ENCODE data around the gene UGT2B10.
"Not testable (repeated sequence)": the region's sequence is repeated elsewhere in the genome, so short reads cannot be mapped to it uniquely, and the experiment has no call there.

GRCh38 chr4:68815617-68816409 lies at the start of gene UGT2B10:
- TF ChIP-seq, protein P1, sequence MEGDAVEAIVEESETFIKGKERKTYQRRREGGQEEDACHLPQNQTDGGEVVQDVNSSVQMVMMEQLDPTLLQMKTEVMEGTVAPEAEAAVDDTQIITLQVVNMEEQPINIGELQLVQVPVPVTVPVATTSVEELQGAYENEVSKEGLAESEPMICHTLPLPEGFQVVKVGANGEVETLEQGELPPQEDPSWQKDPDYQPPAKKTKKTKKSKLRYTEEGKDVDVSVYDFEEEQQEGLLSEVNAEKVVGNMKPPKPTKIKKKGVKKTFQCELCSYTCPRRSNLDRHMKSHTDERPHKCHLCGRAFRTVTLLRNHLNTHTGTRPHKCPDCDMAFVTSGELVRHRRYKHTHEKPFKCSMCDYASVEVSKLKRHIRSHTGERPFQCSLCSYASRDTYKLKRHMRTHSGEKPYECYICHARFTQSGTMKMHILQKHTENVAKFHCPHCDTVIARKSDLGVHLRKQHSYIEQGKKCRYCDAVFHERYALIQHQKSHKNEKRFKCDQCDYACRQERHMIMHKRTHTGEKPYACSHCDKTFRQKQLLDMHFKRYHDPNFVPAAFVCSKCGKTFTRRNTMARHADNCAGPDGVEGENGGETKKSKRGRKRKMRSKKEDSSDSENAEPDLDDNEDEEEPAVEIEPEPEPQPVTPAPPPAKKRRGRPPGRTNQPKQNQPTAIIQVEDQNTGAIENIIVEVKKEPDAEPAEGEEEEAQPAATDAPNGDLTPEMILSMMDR (IDR thresholded peaks at IDR 0.05; ENCODE audit: poor library complexity, severe bottlenecking), result not testable (repeated sequence)
- TF ChIP-seq TAF1 (IDR thresholded peaks at IDR 0.05; ENCODE audit: low read depth); POLR2AphosphoS5 (IDR thresholded peaks at IDR 0.05); EZH2 (IDR thresholded peaks at IDR 0.05; ENCODE audit: borderline replicate concordance, insufficient read depth, low read length, poor library complexity, severe bottlenecking); REST (IDR thresholded peaks at IDR 0.05; ENCODE audit: borderline replicate concordance); MXI1 (conservative IDR thresholded peaks at IDR 0.05; ENCODE audit: poor library complexity, severe bottlenecking): not testable (repeated sequence)
